ENCODE measurements around the gene ENO3.

Gene ENO3

GRCh38 chr17:4942760-4943508 is 8.0 kb upstream of the ENO3 start:
- Histone ChIP-seq H3K4me1 (peaks cover 9 to 71% (median 60%) of the 10 kb centered on the region in 4 donors), H3K4me3 (no peak overlapping the region), H3K27me3 (no peaks in the 10 kb centered on the region), H3K36me3 (peaks cover 46 to 55% (median 46%) of the 10 kb centered on the region in 3 donors), H3K9me3 (no peaks in the 10 kb centered on the region), H3K27ac (peak overlapping the region; percentile 95 to 99)
- TF ChIP-seq, protein P1, sequence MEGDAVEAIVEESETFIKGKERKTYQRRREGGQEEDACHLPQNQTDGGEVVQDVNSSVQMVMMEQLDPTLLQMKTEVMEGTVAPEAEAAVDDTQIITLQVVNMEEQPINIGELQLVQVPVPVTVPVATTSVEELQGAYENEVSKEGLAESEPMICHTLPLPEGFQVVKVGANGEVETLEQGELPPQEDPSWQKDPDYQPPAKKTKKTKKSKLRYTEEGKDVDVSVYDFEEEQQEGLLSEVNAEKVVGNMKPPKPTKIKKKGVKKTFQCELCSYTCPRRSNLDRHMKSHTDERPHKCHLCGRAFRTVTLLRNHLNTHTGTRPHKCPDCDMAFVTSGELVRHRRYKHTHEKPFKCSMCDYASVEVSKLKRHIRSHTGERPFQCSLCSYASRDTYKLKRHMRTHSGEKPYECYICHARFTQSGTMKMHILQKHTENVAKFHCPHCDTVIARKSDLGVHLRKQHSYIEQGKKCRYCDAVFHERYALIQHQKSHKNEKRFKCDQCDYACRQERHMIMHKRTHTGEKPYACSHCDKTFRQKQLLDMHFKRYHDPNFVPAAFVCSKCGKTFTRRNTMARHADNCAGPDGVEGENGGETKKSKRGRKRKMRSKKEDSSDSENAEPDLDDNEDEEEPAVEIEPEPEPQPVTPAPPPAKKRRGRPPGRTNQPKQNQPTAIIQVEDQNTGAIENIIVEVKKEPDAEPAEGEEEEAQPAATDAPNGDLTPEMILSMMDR (IDR thresholded peaks at IDR 0.05), result no peak
- intact Hi-C loops (cut with DNase I; ENCODE audit: low total_unique reads), result no loop called here
- DNase-seq, result peak in 1 of 2 donors; percentile 41

DNA sequence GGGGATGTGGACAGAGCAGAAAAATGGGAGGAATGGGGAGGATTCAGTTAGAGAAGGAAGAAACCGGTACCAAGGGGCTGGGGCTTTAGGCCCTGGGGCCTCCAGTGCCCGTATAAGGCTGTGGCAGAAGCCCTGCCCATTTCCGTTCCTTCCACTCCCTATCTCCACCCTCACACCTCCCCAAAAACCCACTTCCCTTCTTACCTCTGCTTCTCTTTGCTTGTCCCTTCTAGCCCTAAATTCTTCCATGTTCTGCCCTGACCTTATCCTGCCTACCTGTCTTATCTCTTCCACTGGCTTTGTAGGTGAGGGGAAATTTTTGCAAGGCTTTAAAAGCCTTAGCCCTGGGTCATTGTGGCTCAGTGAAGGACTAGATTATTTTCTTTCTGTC is 6.8 kb upstream of the ENO3 start:
- H3K36me3 ChIP-seq, result peaks cover 43 to 54% (median 45%) of the 10 kb centered on the region in 3 donors
- H3K9me3 ChIP-seq, result no peaks in the 10 kb centered on the region
- no peak for DNase-seq
- no peaks in the 10 kb centered on the region for H3K27me3 ChIP-seq
- TF ChIP-seq, protein P1 (IDR thresholded peaks at IDR 0.05), result no peak
- H3K4me3 ChIP-seq, result no peak overlapping the region
- intact Hi-C loops (cut with DNase I; ENCODE audit: low total_unique reads), result no loop called here
- peaks cover 7 to 59% (median 48%) of the 10 kb centered on the region in 4 donors for H3K4me1 ChIP-seq
- H3K27ac ChIP-seq, result peak overlapping the region; percentile 95 to 99

- Histone ChIP-seq H3K4me1 (peaks cover 6 to 56% (median 45%) of the 10 kb centered on the region in 4 donors), H3K27me3 (no peaks in the 10 kb centered on the region), H3K27ac (peak overlapping the region; percentile 95 to 99), H3K4me3 (peak overlapping the region in 1 of 2 donors; percentile 93), H3K9me3 (no peaks in the 10 kb centered on the region), H3K36me3 (peaks cover 43 to 54% (median 45%) of the 10 kb centered on the region in 3 donors)
- no peak for DNase-seq
- TF ChIP-seq, protein P1 (IDR thresholded peaks at IDR 0.05), result no peak
- intact Hi-C loops (cut with DNase I; ENCODE audit: low total_unique reads), result loop anchor here (5.0 kb wide), 1 partner anchor 53 kb away; the partner anchor contains the start of genes INCA1 and KIF1C
These were observed 6.3 kb upstream of the ENO3 start for GRCh38 chr17:4944554-4945175.

GRCh38 chr17:4945176-4945943 is 5.6 kb upstream of the ENO3 start:
- Histone ChIP-seq H3K27ac (peak overlapping the region; percentile 95 to 99), H3K27me3 (no peaks in the 10 kb centered on the region), H3K36me3 (peaks cover 43 to 54% (median 45%) of the 10 kb centered on the region in 3 donors), H3K9me3 (no peaks in the 10 kb centered on the region), H3K4me3 (peak overlapping the region; percentile 93 to 100), H3K4me1 (peaks cover 6 to 61% (median 50%) of the 10 kb centered on the region in 4 donors)
- peak; percentile 86 to 92 for DNase-seq
- TF ChIP-seq, protein P1 (IDR thresholded peaks at IDR 0.05), result no peak
- intact Hi-C loops (cut with DNase I; ENCODE audit: low total_unique reads), result loop anchor here (5.0 kb wide), 1 partner anchor 52 kb away; the partner anchor contains the start of genes INCA1 and KIF1C

- TF ChIP-seq, protein P1 (IDR thresholded peaks at IDR 0.05), result no peak
- Histone ChIP-seq H3K36me3 (peaks cover 43 to 54% (median 45%) of the 10 kb centered on the region in 3 donors), H3K4me3 (peak overlapping the region; percentile 93 to 100), H3K9me3 (no peaks in the 10 kb centered on the region), H3K4me1 (peaks cover 6 to 64% (median 52%) of the 10 kb centered on the region in 4 donors), H3K27ac (peak overlapping the region; percentile 95 to 99), H3K27me3 (no peaks in the 10 kb centered on the region)
- no peak for DNase-seq
- intact Hi-C loops (cut with DNase I; ENCODE audit: low total_unique reads), result loop anchor here (5.0 kb wide), 1 partner anchor 51 kb away; the partner anchor contains the start of genes INCA1 and KIF1C
These were observed 5.0 kb upstream of the ENO3 start for GRCh38 chr17:4945944-4946280.

All from tibial artery (tissue), 4 donors.